ENCODE results near the gene PDE4B. TPM values are rescaled to one million over a fixed set of nuclear protein-coding genes. Genes with fewer than 3 reads are reported as not detected.
A peak's percentile ranks its signal among the peaks of the same experiment; 100 is the strongest.

PDE4B gene
- total and polyA plus RNA-seq, 3 experiments from 2014 or later, result 29.7 to 34.5 (median 31.4) TPM

- no peaks in the 10 kb centered on the region for H3K36me3 ChIP-seq (ENCODE audit: insufficient read depth, low read length)
- H3K27ac ChIP-seq (ENCODE audit: low read depth, low read length), result no peak overlapping the region
- Mint-ChIP-seq H3K27ac (peak overlapping the region in 1 of 8 donors; percentile 8), H3K4me1 (peaks cover 0 to 10% (median 4%) of the 10 kb centered on the region in 3 donors), H3K9me3 (no peaks in the 10 kb centered on the region), H3K36me3 (no peaks in the 10 kb centered on the region), H3K4me3 (no peak overlapping the region), H3K27me3 (peaks cover 10 to 24% of the 10 kb centered on the region in 2 donors)
- H3K9me3 ChIP-seq (ENCODE audit: low read length), result no peaks in the 10 kb centered on the region
- POLR2A ChIA-PET, result no interaction called here
- no peaks in the 10 kb centered on the region for H3K27me3 ChIP-seq (ENCODE audit: insufficient read depth, low read length, poor library complexity, severe bottlenecking)
- peaks cover 11% of the 10 kb centered on the region for H3K4me1 ChIP-seq (ENCODE audit: insufficient read depth, low read length)
- DNase-seq, result no peak
- CTCF ChIA-PET, result interaction anchor here (2.8 to 19.3 kb wide), 6 partner anchors 11 to 284 kb away, joined by 14 to 272 read pairs (median 31); no protein-coding TSS in a partner anchor
- no peak overlapping the region for H3K4me3 ChIP-seq (ENCODE audit: low read length)
Measured at GRCh38 chr1:66240491-66241484, 448.1 kb downstream of the PDE4B start.

DNA sequence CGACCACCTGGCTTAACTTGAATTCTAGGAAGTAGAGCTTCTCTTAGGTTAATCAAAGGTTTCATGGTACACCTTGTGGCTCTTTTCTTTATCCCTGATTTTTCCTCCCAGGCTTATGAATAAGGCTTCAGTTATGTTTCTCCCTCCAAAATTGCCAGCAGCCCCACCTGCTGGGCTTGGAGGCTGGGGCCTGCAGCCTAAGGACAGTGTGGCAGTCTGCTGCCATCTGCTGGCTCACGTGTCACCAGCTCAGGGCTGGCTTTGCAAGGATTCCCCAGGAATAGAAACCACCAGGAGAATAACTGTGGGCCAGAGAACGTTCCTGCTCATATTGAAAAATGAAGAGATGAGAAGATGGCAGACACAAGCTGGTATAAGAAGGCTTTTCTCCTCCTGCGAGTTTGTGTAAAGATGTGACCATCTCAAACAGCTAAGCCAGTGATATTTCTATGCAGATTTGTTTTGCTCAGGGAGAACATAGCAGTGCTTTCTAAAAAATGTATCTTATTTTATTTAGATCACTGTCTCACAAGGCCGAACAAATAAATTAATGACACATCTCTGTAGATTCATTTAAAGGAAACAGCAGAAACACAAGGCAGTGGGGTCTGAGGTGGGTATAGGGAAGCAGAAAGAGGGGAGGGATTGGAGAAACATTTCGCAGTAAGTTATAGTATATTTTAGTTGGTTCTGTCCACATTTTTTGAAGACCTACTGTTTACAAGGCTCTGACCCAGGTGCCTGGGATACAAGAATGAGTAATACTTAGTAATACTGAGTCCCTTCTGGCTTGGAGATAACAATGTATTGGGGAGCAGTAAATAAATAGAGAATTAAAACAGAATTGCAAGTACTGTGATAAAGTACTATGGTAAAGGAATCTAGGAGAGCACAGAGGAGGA is 450.2 kb downstream of the PDE4B start:
- CTCF ChIA-PET, result interaction anchor here (0.6 to 19.3 kb wide), 27 partner anchors 9 to 289 kb away, joined by 3 to 272 read pairs (median 5); no protein-coding TSS in a partner anchor
- Mint-ChIP-seq H3K27me3 (peaks cover 7 to 8% of the 10 kb centered on the region in 2 donors), H3K4me1 (peaks cover 0 to 29% (median 19%) of the 10 kb centered on the region in 3 donors), H3K27ac (no peak overlapping the region), H3K9me3 (no peaks in the 10 kb centered on the region), H3K4me3 (no peak overlapping the region), H3K36me3 (no peaks in the 10 kb centered on the region)
- H3K9me3 ChIP-seq (ENCODE audit: low read length), result no peaks in the 10 kb centered on the region
- no peak overlapping the region for H3K4me3 ChIP-seq (ENCODE audit: low read length)
- H3K27me3 ChIP-seq (ENCODE audit: insufficient read depth, low read length, poor library complexity, severe bottlenecking), result no peaks in the 10 kb centered on the region
- H3K4me1 ChIP-seq (ENCODE audit: insufficient read depth, low read length), result peaks cover 26% of the 10 kb centered on the region
- H3K27ac ChIP-seq (ENCODE audit: low read depth, low read length), result no peak overlapping the region
- DNase-seq, result peak; percentile 46 to 77 (median 60)
- POLR2A ChIA-PET, result no interaction called here
- no peaks in the 10 kb centered on the region for H3K36me3 ChIP-seq (ENCODE audit: insufficient read depth, low read length)

GRCh38 chr1:66243548-66244130 is 450.9 kb downstream of the PDE4B start:
- POLR2A ChIA-PET, result no interaction called here
- H3K27me3 Mint-ChIP-seq, result peaks cover 0 to 3% of the 10 kb centered on the region in 2 donors
- Histone ChIP-seq H3K27ac (ENCODE audit: low read depth, low read length) (no peak overlapping the region), H3K4me1 (ENCODE audit: insufficient read depth, low read length) (peaks cover 26% of the 10 kb centered on the region), H3K36me3 (ENCODE audit: insufficient read depth, low read length) (no peaks in the 10 kb centered on the region), H3K27me3 (ENCODE audit: insufficient read depth, low read length, poor library complexity, severe bottlenecking) (no peaks in the 10 kb centered on the region), H3K4me3 (ENCODE audit: low read length) (no peak overlapping the region), H3K9me3 (ENCODE audit: low read length) (no peaks in the 10 kb centered on the region)
- H3K27ac Mint-ChIP-seq, result no peak overlapping the region
- H3K36me3 Mint-ChIP-seq, result no peaks in the 10 kb centered on the region
- DNase-seq, result no peak
- H3K4me1 Mint-ChIP-seq, result peaks cover 3 to 36% (median 22%) of the 10 kb centered on the region in 3 donors
- CTCF ChIA-PET, result interaction anchor here (1.4 to 19.3 kb wide), 12 partner anchors 9 to 287 kb away, joined by 4 to 272 read pairs (median 14); no protein-coding TSS in a partner anchor
- no peaks in the 10 kb centered on the region for H3K9me3 Mint-ChIP-seq
- no peak overlapping the region for H3K4me3 Mint-ChIP-seq

DNA sequence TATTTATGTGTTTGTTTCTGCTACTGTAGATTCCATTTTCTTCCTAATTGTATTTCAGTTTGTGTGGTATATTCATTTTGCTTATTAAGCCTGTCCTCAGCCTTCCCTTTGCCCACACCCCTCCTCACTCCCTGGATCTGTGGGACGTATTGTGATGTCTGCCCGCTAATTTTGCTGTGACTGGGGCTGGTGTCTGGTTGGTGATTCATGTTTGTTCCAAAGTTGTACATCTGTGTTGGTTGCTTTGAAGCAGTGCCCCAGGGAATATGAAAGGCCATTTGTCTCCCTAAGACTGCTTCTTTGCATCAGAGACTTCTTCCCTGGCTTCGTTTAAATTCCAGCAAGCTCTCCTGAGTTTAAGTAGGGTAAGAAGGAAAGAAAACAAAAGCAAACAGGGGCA is 451.7 kb downstream of the PDE4B start:
- Histone ChIP-seq H3K27ac (ENCODE audit: low read depth, low read length) (no peak overlapping the region), H3K4me1 (ENCODE audit: insufficient read depth, low read length) (peaks cover 26% of the 10 kb centered on the region), H3K4me3 (ENCODE audit: low read length) (no peak overlapping the region), H3K36me3 (ENCODE audit: insufficient read depth, low read length) (no peaks in the 10 kb centered on the region), H3K9me3 (ENCODE audit: low read length) (no peaks in the 10 kb centered on the region), H3K27me3 (ENCODE audit: insufficient read depth, low read length, poor library complexity, severe bottlenecking) (no peaks in the 10 kb centered on the region)
- ChIA-PET CTCF (interaction anchor here (3.1 to 19.3 kb wide), 4 partner anchors 192 to 288 kb away, joined by 14 to 272 read pairs (median 42); no protein-coding TSS in a partner anchor), POLR2A (no interaction called here)
- H3K9me3 Mint-ChIP-seq, result no peaks in the 10 kb centered on the region
- peaks cover 6 to 39% (median 22%) of the 10 kb centered on the region in 3 donors for H3K4me1 Mint-ChIP-seq
- H3K4me3 Mint-ChIP-seq, result no peak overlapping the region
- no peak overlapping the region for H3K27ac Mint-ChIP-seq
- H3K27me3 Mint-ChIP-seq, result peaks cover 0 to 3% of the 10 kb centered on the region in 2 donors
- no peaks in the 10 kb centered on the region for H3K36me3 Mint-ChIP-seq
- no peak for DNase-seq

- no peak overlapping the region for H3K27ac ChIP-seq (ENCODE audit: low read depth, low read length)
- no peaks in the 10 kb centered on the region for H3K36me3 Mint-ChIP-seq
- no peak for DNase-seq
- H3K9me3 ChIP-seq (ENCODE audit: low read length), result no peaks in the 10 kb centered on the region
- H3K4me1 ChIP-seq (ENCODE audit: insufficient read depth, low read length), result peaks cover 26% of the 10 kb centered on the region
- no peaks in the 10 kb centered on the region for H3K27me3 ChIP-seq (ENCODE audit: insufficient read depth, low read length, poor library complexity, severe bottlenecking)
- CTCF ChIA-PET, result interaction anchor here (1.1 to 19.3 kb wide), 3 partner anchors 199 to 288 kb away, joined by 4 to 272 read pairs (median 52); no protein-coding TSS in a partner anchor
- peak overlapping the region in 3 of 7 donors; percentile 73 to 86 (median 86) for H3K4me3 Mint-ChIP-seq
- POLR2A ChIA-PET, result no interaction called here
- peaks cover 0 to 3% of the 10 kb centered on the region in 2 donors for H3K27me3 Mint-ChIP-seq
- peaks cover 13 to 44% (median 25%) of the 10 kb centered on the region in 3 donors for H3K4me1 Mint-ChIP-seq
- H3K4me3 ChIP-seq (ENCODE audit: low read length), result no peak overlapping the region
- no peaks in the 10 kb centered on the region for H3K36me3 ChIP-seq (ENCODE audit: insufficient read depth, low read length)
- peak overlapping the region in 7 of 8 donors; percentile 30 to 90 (median 80) for H3K27ac Mint-ChIP-seq
- no peaks in the 10 kb centered on the region for H3K9me3 Mint-ChIP-seq
Measured at GRCh38 chr1:66245691-66246090, 453.0 kb downstream of the PDE4B start.

DNA sequence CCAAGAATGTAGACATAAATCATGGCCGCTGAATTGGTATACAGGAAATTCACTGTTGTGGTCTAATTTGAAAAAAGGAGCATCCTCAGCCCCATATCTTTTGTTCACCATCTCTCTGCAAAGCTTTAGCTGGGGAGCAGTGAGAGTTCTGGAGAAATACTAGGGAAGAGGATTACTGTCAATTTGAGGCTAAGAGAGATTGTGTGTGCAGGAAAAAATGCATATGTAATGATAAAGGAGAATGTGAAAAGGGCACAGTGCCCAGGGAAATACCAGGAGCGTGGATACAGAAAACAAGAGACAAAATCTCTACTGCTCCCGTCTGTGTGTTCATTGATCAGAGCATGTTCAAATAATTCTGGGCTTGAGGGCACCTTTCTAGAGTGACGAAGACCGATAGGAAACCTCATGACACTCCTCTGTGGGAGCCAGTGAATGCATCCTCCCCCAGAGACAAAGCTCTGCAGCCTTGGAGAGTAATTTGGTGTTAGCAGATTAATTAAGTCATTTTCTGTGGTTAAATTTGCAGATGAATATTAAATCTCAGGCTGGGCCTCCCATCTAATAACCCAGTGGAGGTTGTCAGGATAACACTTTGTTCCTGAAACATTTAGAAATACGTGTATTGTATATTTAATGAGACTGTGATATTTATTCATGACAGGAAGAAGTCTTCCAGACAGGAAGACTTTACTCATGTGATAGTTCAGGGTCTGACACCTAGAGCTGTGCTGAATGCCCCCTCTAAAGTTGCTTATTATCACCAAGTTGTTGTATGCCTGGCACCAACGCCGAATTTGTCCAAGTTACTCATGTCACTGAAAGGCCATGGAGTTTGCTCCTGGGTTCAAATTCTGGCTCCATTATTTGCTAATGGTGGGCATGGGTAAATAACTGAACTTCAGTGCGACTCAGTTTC is 453.9 kb downstream of the PDE4B start:
- H3K4me3 ChIP-seq (ENCODE audit: low read length), result peak overlapping the region; percentile 21
- Mint-ChIP-seq H3K36me3 (no peaks in the 10 kb centered on the region), H3K27me3 (peaks cover 0 to 3% of the 10 kb centered on the region in 2 donors), H3K4me1 (peaks cover 16 to 44% (median 25%) of the 10 kb centered on the region in 3 donors), H3K4me3 (peak overlapping the region; percentile 44 to 90 (median 86)), H3K9me3 (no peaks in the 10 kb centered on the region), H3K27ac (peak overlapping the region; percentile 53 to 97 (median 88))
- DNase-seq, result peak in 3 of 5 donors; percentile 8 to 49 (median 10)
- H3K4me1 ChIP-seq (ENCODE audit: insufficient read depth, low read length), result peaks cover 26% of the 10 kb centered on the region
- CTCF ChIA-PET, result interaction anchor here (1.0 to 19.3 kb wide), 6 partner anchors 10 to 289 kb away, joined by 3 to 272 read pairs (median 5); no protein-coding TSS in a partner anchor
- no peaks in the 10 kb centered on the region for H3K9me3 ChIP-seq (ENCODE audit: low read length)
- H3K27me3 ChIP-seq (ENCODE audit: insufficient read depth, low read length, poor library complexity, severe bottlenecking), result no peaks in the 10 kb centered on the region
- H3K27ac ChIP-seq (ENCODE audit: low read depth, low read length), result peak overlapping the region; percentile 61
- POLR2A ChIA-PET, result no interaction called here
- no peaks in the 10 kb centered on the region for H3K36me3 ChIP-seq (ENCODE audit: insufficient read depth, low read length)

All from CD8-positive, alpha-beta memory T cell (primary cell).